ENCODE data around the gene SCUBE3. TPM values are rescaled to one million over a fixed set of nuclear protein-coding genes. Genes with fewer than 3 reads are reported as not detected.

The SCUBE3 gene
- total and polyA plus RNA-seq, 2 of the 8 experiments (the other 6 are each of a cell fraction or from before 2014, with no cell fraction given), result 0.80 to 1.0 TPM

DNA sequence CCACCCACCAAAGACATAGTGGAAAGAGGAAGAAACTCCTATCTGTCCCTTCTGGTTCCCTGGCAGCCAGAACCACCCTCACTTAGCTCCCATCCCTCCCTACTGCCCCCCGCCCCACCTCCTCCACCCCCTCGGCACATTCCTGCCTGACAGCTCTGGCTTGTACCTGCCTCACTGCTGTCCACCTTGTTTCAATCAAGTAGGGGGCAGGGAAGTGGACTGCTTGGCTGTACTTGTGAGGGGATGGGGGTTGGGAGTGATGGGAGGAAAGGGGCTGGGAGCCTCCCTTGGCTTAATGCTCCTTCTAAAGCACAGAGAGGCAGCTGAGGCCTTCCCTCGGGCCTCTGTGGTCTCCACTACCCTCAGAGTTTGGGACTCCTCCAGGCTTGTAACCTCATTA lies 23.7 kb downstream of the SCUBE3 start:
- peaks cover 25 to 26% of the 10 kb centered on the region in 2 experiments for H4K20me1 ChIP-seq (replicated peaks in 1 of 2; ENCODE audit: control insufficient read depth in 1 of 2, insufficient read depth in 2 of 2, low read length in 2 of 2)
- no peak overlapping the region for H3K27ac ChIP-seq (ENCODE audit: low read depth, low read length)
- H4K5ac ChIP-seq (ENCODE audit: insufficient read length, low read depth, low read length), result no peak overlapping the region
- H2BK120ac ChIP-seq (replicated peaks; ENCODE audit: low read depth, low read length), result no peak overlapping the region
- no peaks in the 10 kb centered on the region for H3K23me2 ChIP-seq (ENCODE audit: low read depth, low read length)
- H3K18ac ChIP-seq (ENCODE audit: extremely low read depth, low read length), result no peak overlapping the region
- H2BK20ac ChIP-seq (ENCODE audit: low read length), result no peak overlapping the region
- CTCF ChIA-PET (ENCODE audit: partially characterized antibody), result interaction anchor here (0.6 to 9.6 kb wide), 7 partner anchors 33 to 1062 kb away, joined by 3 to 118 read pairs (median 3); no protein-coding TSS in a partner anchor
- peaks cover 13 to 44% (median 21%) of the 10 kb centered on the region in 4 experiments for H3K4me1 ChIP-seq (replicated peaks in 1 of 4; ENCODE audit: control insufficient read depth in 3 of 4, insufficient read depth in 4 of 4, low read length in 3 of 4)
- POLR2A ChIA-PET (ENCODE audit: partially characterized antibody), result interaction anchor here (1.1 to 1.7 kb wide), 2 partner anchors 12 to 22 kb away, joined by 5 read pairs; partner anchors contain the start of gene ZNF76
- no peak overlapping the region for H3K4ac ChIP-seq (replicated peaks; ENCODE audit: insufficient read length, low read depth, low read length)
- no peak overlapping the region for H2BK5ac ChIP-seq (ENCODE audit: low read depth, low read length)
- H3K9me3 ChIP-seq (ENCODE audit: insufficient read depth in 2 of 2, low read depth in 1 of 2, low read length in 1 of 2), result no peaks in the 10 kb centered on the region
- H2AK5ac ChIP-seq (ENCODE audit: low read depth, low read length), result no peak overlapping the region; the same call in 1 of the 2 replicates
- WGBS, 2 experiments (ENCODE audit: extremely low coverage in 1 of 2, insufficient coverage in 1 of 2, insufficient read length in 1 of 2, insufficient replicate concordance in 2 of 2, low coverage in 1 of 2, low lambda C conversion rate in 2 of 2, missing lambda C conversion rate in 1 of 2), result 63% methylated on average over 1 of the region's 3 CpGs; no CpG with 5 or more reads in 1 of the 2 experiments
- no peaks in the 10 kb centered on the region for H3K79me2 ChIP-seq (ENCODE audit: control insufficient read depth in 1 of 2, insufficient read depth in 2 of 2, low read length in 2 of 2)
- TF ChIP-seq, protein P1, sequence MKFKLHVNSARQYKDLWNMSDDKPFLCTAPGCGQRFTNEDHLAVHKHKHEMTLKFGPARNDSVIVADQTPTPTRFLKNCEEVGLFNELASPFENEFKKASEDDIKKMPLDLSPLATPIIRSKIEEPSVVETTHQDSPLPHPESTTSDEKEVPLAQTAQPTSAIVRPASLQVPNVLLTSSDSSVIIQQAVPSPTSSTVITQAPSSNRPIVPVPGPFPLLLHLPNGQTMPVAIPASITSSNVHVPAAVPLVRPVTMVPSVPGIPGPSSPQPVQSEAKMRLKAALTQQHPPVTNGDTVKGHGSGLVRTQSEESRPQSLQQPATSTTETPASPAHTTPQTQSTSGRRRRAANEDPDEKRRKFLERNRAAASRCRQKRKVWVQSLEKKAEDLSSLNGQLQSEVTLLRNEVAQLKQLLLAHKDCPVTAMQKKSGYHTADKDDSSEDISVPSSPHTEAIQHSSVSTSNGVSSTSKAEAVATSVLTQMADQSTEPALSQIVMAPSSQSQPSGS (IDR thresholded peaks at IDR 0.05; ENCODE audit: low read length), result no peak
- 0 out of 2 replicates have a peak, but pooled peaks have one; percentile 21 for TF ChIP-seq TEAD4 (IDR thresholded peaks at IDR 0.05; ENCODE audit: low read depth, low read length)
- no peak overlapping the region for H3K14ac ChIP-seq (ENCODE audit: insufficient read length)
- no peak overlapping the region for H2BK15ac ChIP-seq (ENCODE audit: low read length)
- H3K9ac ChIP-seq (replicated peaks in 1 of 4; ENCODE audit: extremely low read depth in 1 of 4, low read depth in 3 of 4, low read length in 3 of 4), result no peak overlapping the region
- H4K8ac ChIP-seq (ENCODE audit: extremely low read depth, insufficient read depth, low read length), result no peak overlapping the region
- no peak overlapping the region; a peak in 1 of 4 replicates for H3K4me2 ChIP-seq (ENCODE audit: insufficient read depth in 1 of 2, low read depth in 2 of 2, low read length in 2 of 2)
- no peak overlapping the region for H2BK12ac ChIP-seq (ENCODE audit: low read depth, low read length)
- no peak overlapping the region for H4K91ac ChIP-seq (replicated peaks; ENCODE audit: insufficient read length, low read length)
- H3K56ac ChIP-seq (replicated peaks; ENCODE audit: insufficient read length, low read depth, low read length), result no peak overlapping the region
- no peak overlapping the region for H3K23ac ChIP-seq (ENCODE audit: insufficient read length)
- peaks cover 2 to 32% (median 24%) of the 10 kb centered on the region in 4 experiments for H3K27me3 ChIP-seq (replicated peaks in 1 of 4; ENCODE audit: control insufficient read depth in 3 of 4, extremely low read depth in 1 of 4, insufficient read depth in 3 of 4, low read length in 3 of 4)
- no peaks in the 10 kb centered on the region for H3K79me1 ChIP-seq (ENCODE audit: low read depth, low read length)
- no peak overlapping the region for H2AFZ ChIP-seq (ENCODE audit: low read length)
- DNase-seq (ENCODE audit: low read depth in 1 of 2, low spot score in 2 of 2) (no peak), FAIRE-seq (no peak)
- H3K4me3 ChIP-seq (ENCODE audit: extremely low read depth in 1 of 4, insufficient read depth in 2 of 4, low read depth in 3 of 4, low read length in 4 of 4), result no peak overlapping the region
- H3K36me3 ChIP-seq (ENCODE audit: control insufficient read depth in 2 of 4, insufficient read depth in 4 of 4, low read length in 3 of 4), result no peaks in the 10 kb centered on the region; a peak in 1 of 8 replicates

Data from H1 (cell line).